ENCODE data around the gene OPCML. TPM values are rescaled to one million over a fixed set of nuclear protein-coding genes. Genes with fewer than 3 reads are reported as not detected.

Gene OPCML
- total RNA-seq, 1 donor from 2014 or later, result 2.7 TPM

- peaks cover 32% of the 10 kb centered on the region for H3K27me3 Mint-ChIP-seq (ENCODE audit: low read depth)
- TF ChIP-seq CTCF (IDR thresholded peaks at IDR 0.05), result no peak
- no peaks in the 10 kb centered on the region for H3K4me1 Mint-ChIP-seq (ENCODE audit: low read depth)
- H3K9me3 Mint-ChIP-seq (ENCODE audit: low read depth), result no peaks in the 10 kb centered on the region
- no peak overlapping the region for H3K27ac Mint-ChIP-seq (ENCODE audit: unreplicated experiment)
- no peak overlapping the region for H3K4me3 Mint-ChIP-seq (ENCODE audit: unreplicated experiment)
- H3K36me3 Mint-ChIP-seq (ENCODE audit: low read depth), result peaks cover 2% of the 10 kb centered on the region
- no peak for DNase-seq (ENCODE audit: low spot score)
Measured at GRCh38 chr11:133015457-133015856, 516.8 kb downstream of the OPCML start.

- Mint-ChIP-seq H3K4me1 (ENCODE audit: low read depth) (no peaks in the 10 kb centered on the region), H3K27me3 (ENCODE audit: low read depth) (peaks cover 32% of the 10 kb centered on the region), H3K27ac (ENCODE audit: unreplicated experiment) (no peak overlapping the region), H3K4me3 (ENCODE audit: unreplicated experiment) (no peak overlapping the region), H3K36me3 (ENCODE audit: low read depth) (peaks cover 2% of the 10 kb centered on the region), H3K9me3 (ENCODE audit: low read depth) (no peaks in the 10 kb centered on the region)
- TF ChIP-seq CTCF (IDR thresholded peaks at IDR 0.05), result no peak
- DNase-seq (ENCODE audit: low spot score), result no peak
Measured at GRCh38 chr11:133014337-133014736, 518.0 kb downstream of the OPCML start.

- no peak for DNase-seq (ENCODE audit: low spot score)
- Mint-ChIP-seq H3K36me3 (ENCODE audit: low read depth) (peaks cover 2% of the 10 kb centered on the region), H3K27me3 (ENCODE audit: low read depth) (peaks cover 23% of the 10 kb centered on the region)
Measured at GRCh38 chr11:133012803-133013202, 519.5 kb downstream of the OPCML start.

GRCh38 chr11:133011604-133012003 is 520.7 kb downstream of the OPCML start:
- no peak overlapping the region for H3K4me3 Mint-ChIP-seq (ENCODE audit: unreplicated experiment)
- no peak overlapping the region for H3K27ac Mint-ChIP-seq (ENCODE audit: unreplicated experiment)
- peaks cover 2% of the 10 kb centered on the region for H3K36me3 Mint-ChIP-seq (ENCODE audit: low read depth)
- H3K4me1 Mint-ChIP-seq (ENCODE audit: low read depth), result no peaks in the 10 kb centered on the region
- peaks cover 27% of the 10 kb centered on the region for H3K27me3 Mint-ChIP-seq (ENCODE audit: low read depth)
- TF ChIP-seq CTCF (IDR thresholded peaks at IDR 0.05), result no peak
- H3K9me3 Mint-ChIP-seq (ENCODE audit: low read depth), result no peaks in the 10 kb centered on the region
- no peak for DNase-seq (ENCODE audit: low spot score)

More at GRCh38 chr11:133012803-133013202, 519.5 kb downstream of the OPCML start:
- no peaks in the 10 kb centered on the region for H3K9me3 Mint-ChIP-seq (ENCODE audit: low read depth)
- no peaks in the 10 kb centered on the region for H3K4me1 Mint-ChIP-seq (ENCODE audit: low read depth)
- no peak overlapping the region for H3K27ac Mint-ChIP-seq (ENCODE audit: unreplicated experiment)
- TF ChIP-seq CTCF (IDR thresholded peaks at IDR 0.05), result no peak
- no peak overlapping the region for H3K4me3 Mint-ChIP-seq (ENCODE audit: unreplicated experiment)

GRCh38 chr11:133007027-133007584 is 525.2 kb downstream of the OPCML start:
- H3K27me3 Mint-ChIP-seq (ENCODE audit: low read depth), result peaks cover 8% of the 10 kb centered on the region
- DNase-seq (ENCODE audit: low spot score), result no peak
- no peaks in the 10 kb centered on the region for H3K4me1 Mint-ChIP-seq (ENCODE audit: low read depth)
- no peak for TF ChIP-seq CTCF (IDR thresholded peaks at IDR 0.05)
- H3K4me3 Mint-ChIP-seq (ENCODE audit: unreplicated experiment), result no peak overlapping the region
- no peaks in the 10 kb centered on the region for H3K36me3 Mint-ChIP-seq (ENCODE audit: low read depth)
- no peak overlapping the region for H3K27ac Mint-ChIP-seq (ENCODE audit: unreplicated experiment)
- peaks cover 3% of the 10 kb centered on the region for H3K9me3 Mint-ChIP-seq (ENCODE audit: low read depth)
